CD14-positive monocyte (primary cell): ENCODE data around the gene GRM3. TPM values are rescaled to one million over a fixed set of nuclear protein-coding genes. Genes with fewer than 3 reads are reported as not detected.

ENCODE experiments used
- DNase-seq, 3 donors: peaks; one replicate each; pipeline ENCODE4 v3.0.0-alpha.2; 2011 to 2022
- H2AFZ ChIP-seq: 2 replicates; pipeline ENCODE4 v1.6.0; 2012; ENCODE audit warnings: mild to moderate bottlenecking, low read depth, low read length, inconsistent platforms; ENCODE audit not compliant: insufficient read depth, poor library complexity, severe bottlenecking
- H3K27ac ChIP-seq, 2 donors: 1 replicate in 1 of 2; 2 replicates in 1 of 2; pipeline ENCODE4 v1.5.1; 2012 to 2013; ENCODE audit warnings: low read length in 2 of 2, control low read depth in 1 of 2, inconsistent platforms in 1 of 2, low read depth in 1 of 2, mild to moderate bottlenecking in 1 of 2
- H3K27me3 ChIP-seq, 2 donors: one replicate each; pipeline versions ENCODE4 v1.6.0 to v1.6.1; 2011 to 2013; ENCODE audit warnings: low read length in 2 of 2; ENCODE audit not compliant: control insufficient read depth in 2 of 2, insufficient read depth in 2 of 2
- H3K36me3 ChIP-seq, 2 donors: replicated peaks in 1 of 2; 1 replicate in 1 of 2; 2 replicates in 1 of 2; pipeline versions ENCODE4 v1.5.1 to v1.6.1; 2012 to 2013; ENCODE audit warnings: low read length in 2 of 2, control low read depth in 1 of 2, inconsistent platforms in 1 of 2, mild to moderate bottlenecking in 1 of 2; ENCODE audit not compliant: insufficient read depth in 2 of 2, control insufficient read depth in 1 of 2
- H3K4me1 ChIP-seq, 2 donors: 1 replicate in 1 of 2; 2 replicates in 1 of 2; pipeline versions ENCODE4 v1.5.1 to v1.6.1; 2012 to 2013; ENCODE audit warnings: low read length in 2 of 2, control low read depth in 1 of 2, inconsistent platforms in 1 of 2, mild to moderate bottlenecking in 1 of 2, moderate library complexity in 1 of 2; ENCODE audit not compliant: insufficient read depth in 2 of 2, control insufficient read depth in 1 of 2
- H3K4me2 ChIP-seq: replicated peaks from 2 replicates; pipeline ENCODE3; 2012; ENCODE audit warnings: low read length, moderate library complexity, mild to moderate bottlenecking; ENCODE audit not compliant: poor library complexity, severe bottlenecking; ENCODE audit errors: extremely low read depth
- H3K4me3 ChIP-seq, 3 experiments: fragments of 200-600 bp in 1 of 3; sonication (generic) in 1 of 3; replicated peaks in 1 of 3; 1 replicate in 2 of 3; 2 replicates in 1 of 3; pipeline ENCODE4 v1.5.1; 2011 to 2013; ENCODE audit warnings: low read length in 3 of 3, mild to moderate bottlenecking in 3 of 3, control low read depth in 2 of 3, low read depth in 2 of 3, inconsistent platforms in 1 of 3, moderate library complexity in 1 of 3
- H3K79me2 ChIP-seq: 2 replicates; pipeline ENCODE4 v1.6.0; 2012; ENCODE audit warnings: mild to moderate bottlenecking, control low read depth, inconsistent platforms, low read length, moderate library complexity; ENCODE audit not compliant: insufficient read depth
- H3K9ac ChIP-seq: 2 replicates; pipeline ENCODE4 v1.6.0; 2017; ENCODE audit warnings: low read length, mild to moderate bottlenecking; ENCODE audit not compliant: insufficient read depth, poor library complexity, severe bottlenecking
- H3K9me3 ChIP-seq, 2 donors: replicated peaks in 1 of 2; 1 replicate in 1 of 2; 2 replicates in 1 of 2; pipeline versions ENCODE4 v1.5.1 to v1.6.1; 2012 to 2013; ENCODE audit warnings: low read length in 2 of 2, control low read depth in 1 of 2; ENCODE audit not compliant: control insufficient read depth in 1 of 2, insufficient read depth in 1 of 2
- H4K20me1 ChIP-seq: 2 replicates; pipeline ENCODE4 v1.6.0; 2012; ENCODE audit warnings: mild to moderate bottlenecking, low read length, control low read depth, moderate library complexity; ENCODE audit not compliant: insufficient read depth
- H3K27ac Mint-ChIP-seq, 7 donors: one replicate each; pipeline ENCODE4 v1.8.0; 2020; ENCODE audit warnings: mild to moderate bottlenecking in 7 of 7, mixed read lengths in 7 of 7, moderate library complexity in 6 of 7, inconsistent platforms in 2 of 7
- H3K27me3 Mint-ChIP-seq, 3 donors: one replicate each; pipeline ENCODE4 v1.8.0; 2021 to 2022; ENCODE audit warnings: low read depth in 3 of 3, mild to moderate bottlenecking in 3 of 3, mixed read lengths in 3 of 3, moderate library complexity in 3 of 3, inconsistent platforms in 1 of 3
- H3K36me3 Mint-ChIP-seq, 2 donors: one replicate each; pipeline ENCODE4 v1.8.0; 2020; ENCODE audit warnings: mixed read lengths in 2 of 2, inconsistent platforms in 1 of 2, mild to moderate bottlenecking in 1 of 2
- H3K4me1 Mint-ChIP-seq: one replicate; pipeline ENCODE4 v1.8.0; 2020; ENCODE audit warnings: mild to moderate bottlenecking, mixed read lengths
- H3K4me3 Mint-ChIP-seq, 2 donors: one replicate each; pipeline ENCODE4 v1.8.0; 2020; ENCODE audit warnings: mild to moderate bottlenecking in 2 of 2, mixed read lengths in 2 of 2, moderate library complexity in 1 of 2
- H3K9me3 Mint-ChIP-seq, 7 donors: one replicate each; pipeline ENCODE4 v1.8.0; 2020 to 2022; ENCODE audit warnings: mixed read lengths in 7 of 7, mild to moderate bottlenecking in 6 of 7, moderate library complexity in 6 of 7, inconsistent platforms in 2 of 7
- CTCF ChIP-seq: fragments of 200-600 bp; IDR thresholded peaks from one replicate; pipeline ENCODE4 v1.8.0; 2022; ENCODE audit warnings: antibody characterized with exemption, mild to moderate bottlenecking
- WGBS: methylation state at CpG from one replicate; pipeline ENCODE4 v1.1.5; 2013; ENCODE audit warnings: missing lambda C conversion rate; ENCODE audit not compliant: insufficient coverage; 5-methylcytosine and 5-hydroxymethylcytosine counted together
- intact Hi-C, 2 donors: fragments of 100-400 bp; cut with micrococcal nuclease; formaldehyde crosslinking; loops; one replicate each; pipeline versions ENCODE4 v1.15.0 to v1.15.1; 2023
- polyA plus RNA-seq, 3 donors: library from polyadenylated mRNA; depleted of rRNA in 1 of 3; unstranded in 2 of 3; stranded (reverse) in 1 of 3; fragments of 300-500 nt in 2 of 3; fragments of >200 nt in 1 of 3; fragmentation: Illumina TruSeq in 2 of 3; gene quantifications; 1 replicate in 2 of 3; 2 replicates in 1 of 3; pipeline ENCODE4 v1.2.3, GENCODE V29; 2012 to 2021

Gene GRM3
- polyA plus RNA-seq, 3 donors, result not detected

DNA sequence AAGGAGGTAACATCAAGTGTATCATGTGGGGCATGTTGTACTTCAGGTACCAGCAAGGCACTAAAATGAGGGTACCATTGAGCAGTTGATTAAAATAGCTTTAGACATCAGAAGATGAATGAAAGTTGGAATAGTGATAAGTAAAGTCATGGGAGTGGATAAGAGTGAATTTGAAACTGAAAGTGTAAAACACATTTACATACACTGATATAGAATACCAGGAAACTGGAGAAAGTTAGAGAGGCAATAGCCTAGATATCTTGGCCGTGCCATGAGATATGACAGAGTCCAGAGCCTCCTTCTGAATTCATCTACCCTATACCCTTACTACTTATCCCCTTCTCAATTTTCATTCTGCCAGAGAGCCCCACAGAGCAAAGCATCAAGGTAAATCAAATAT, 76.6 kb downstream of the GRM3 start:
- Histone ChIP-seq H3K4me3 (no peak overlapping the region), H3K4me1 (no peaks in the 10 kb centered on the region), H3K36me3 (no peaks in the 10 kb centered on the region), H3K27me3 (no peaks in the 10 kb centered on the region), H3K27ac (no peak overlapping the region), H4K20me1 (no peaks in the 10 kb centered on the region), H3K9me3 (no peaks in the 10 kb centered on the region), H3K4me2 (no peak overlapping the region), H3K9ac (no peak overlapping the region), H2AFZ (no peak overlapping the region), H3K79me2 (no peaks in the 10 kb centered on the region)
- H3K36me3 Mint-ChIP-seq, result no peaks in the 10 kb centered on the region
- intact Hi-C loops, result no loop called here
- H3K27ac Mint-ChIP-seq, result no peak overlapping the region
- TF ChIP-seq CTCF, result no peak
- no peak overlapping the region for H3K4me3 Mint-ChIP-seq
- no CpG with 5 or more reads among the region's 1 CpG for WGBS
- H3K27me3 Mint-ChIP-seq, result no peaks in the 10 kb centered on the region
- no peaks in the 10 kb centered on the region for H3K4me1 Mint-ChIP-seq
- peaks cover 0 to 2% (median 0%) of the 10 kb centered on the region in 7 donors for H3K9me3 Mint-ChIP-seq
- no peak for DNase-seq

GRCh38 chr7:86733783-86734182, 90.1 kb downstream of the GRM3 start:
- no CpG with 5 or more reads among the region's 4 CpGs for WGBS
- no peaks in the 10 kb centered on the region for H3K4me1 Mint-ChIP-seq
- Histone ChIP-seq H3K4me1 (no peaks in the 10 kb centered on the region), H3K9ac (no peak overlapping the region), H3K27me3 (no peaks in the 10 kb centered on the region), H3K27ac (no peak overlapping the region), H4K20me1 (no peaks in the 10 kb centered on the region), H3K9me3 (peaks cover 5 to 10% of the 10 kb centered on the region in 2 donors), H3K4me2 (no peak overlapping the region), H3K79me2 (no peaks in the 10 kb centered on the region), H3K36me3 (no peaks in the 10 kb centered on the region), H3K4me3 (no peak overlapping the region), H2AFZ (no peak overlapping the region)
- DNase-seq, result no peak
- no peak overlapping the region for H3K4me3 Mint-ChIP-seq
- no peak overlapping the region for H3K27ac Mint-ChIP-seq
- peaks cover 0 to under 1% (median 0%) of the 10 kb centered on the region in 3 donors for H3K27me3 Mint-ChIP-seq
- H3K9me3 Mint-ChIP-seq, result peaks cover 7 to 20% (median 10%) of the 10 kb centered on the region in 7 donors
- TF ChIP-seq CTCF, result no peak
- intact Hi-C loops, result no loop called here
- no peaks in the 10 kb centered on the region for H3K36me3 Mint-ChIP-seq
